ENCODE results near the gene CATSPERZ.
A peak's percentile ranks its signal among the peaks of the same experiment; 100 is the strongest.

Gene CATSPERZ

DNA sequence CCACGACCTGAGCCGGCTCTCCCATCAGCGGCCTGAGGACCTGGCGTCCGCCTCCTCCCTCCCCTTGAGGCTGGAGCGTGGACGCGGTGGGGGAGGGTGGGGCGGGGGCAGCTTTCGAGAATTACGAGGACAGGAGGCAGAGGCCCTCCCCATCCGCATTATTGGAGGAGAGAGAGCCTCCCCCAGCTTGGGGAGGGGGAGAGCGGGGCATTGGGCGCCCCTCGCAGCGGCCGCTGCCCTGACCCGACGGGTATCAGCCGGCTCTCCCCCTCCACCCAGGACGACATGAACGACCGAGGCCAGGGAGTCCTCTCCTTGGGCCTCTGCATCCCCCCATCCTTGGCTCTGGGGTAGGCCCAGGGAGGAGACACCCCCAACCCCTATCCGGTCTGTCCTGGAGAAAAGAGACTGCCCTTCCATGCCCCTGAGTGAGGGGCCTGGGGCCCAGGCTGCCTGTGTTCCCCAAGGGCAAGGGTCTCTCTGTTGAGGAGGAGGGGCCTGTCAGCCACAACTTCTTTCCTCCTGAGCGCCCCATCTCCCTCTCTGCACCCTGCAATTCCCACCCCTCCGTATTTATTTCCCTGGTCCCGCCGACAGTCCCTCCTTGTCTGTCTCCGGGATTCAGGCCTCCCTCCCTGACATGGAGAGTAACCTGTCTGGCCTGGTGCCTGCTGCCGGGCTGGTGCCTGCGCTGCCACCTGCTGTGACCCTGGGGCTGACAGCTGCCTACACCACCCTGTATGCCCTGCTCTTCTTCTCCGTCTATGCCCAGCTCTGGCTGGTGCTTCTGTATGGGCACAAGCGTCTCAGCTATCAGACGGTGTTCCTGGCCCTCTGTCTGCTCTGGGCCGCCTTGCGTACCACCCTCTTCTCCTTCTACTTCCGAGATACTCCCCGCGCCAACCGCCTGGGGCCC lies 14.0 kb upstream of the CATSPERZ start:
- peak; percentile 24 for DNase-seq

DNA sequence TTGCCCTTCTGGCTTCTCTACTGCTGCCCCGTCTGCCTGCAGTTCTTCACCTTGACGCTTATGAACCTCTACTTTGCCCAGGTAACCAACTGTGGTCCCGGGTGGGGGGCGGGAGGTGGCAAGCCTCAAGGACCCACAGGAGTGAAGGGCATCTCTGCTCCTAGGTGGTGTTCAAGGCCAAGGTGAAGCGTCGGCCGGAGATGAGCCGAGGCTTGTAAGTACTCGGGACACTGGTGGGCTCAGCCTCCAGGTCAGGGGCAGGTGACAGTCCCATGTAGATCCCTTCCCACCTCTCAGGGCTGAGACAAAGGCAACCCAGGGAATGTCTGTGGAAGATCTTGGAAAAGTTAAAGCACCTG lies 13.4 kb upstream of the CATSPERZ start:
- no peak for DNase-seq

DNA sequence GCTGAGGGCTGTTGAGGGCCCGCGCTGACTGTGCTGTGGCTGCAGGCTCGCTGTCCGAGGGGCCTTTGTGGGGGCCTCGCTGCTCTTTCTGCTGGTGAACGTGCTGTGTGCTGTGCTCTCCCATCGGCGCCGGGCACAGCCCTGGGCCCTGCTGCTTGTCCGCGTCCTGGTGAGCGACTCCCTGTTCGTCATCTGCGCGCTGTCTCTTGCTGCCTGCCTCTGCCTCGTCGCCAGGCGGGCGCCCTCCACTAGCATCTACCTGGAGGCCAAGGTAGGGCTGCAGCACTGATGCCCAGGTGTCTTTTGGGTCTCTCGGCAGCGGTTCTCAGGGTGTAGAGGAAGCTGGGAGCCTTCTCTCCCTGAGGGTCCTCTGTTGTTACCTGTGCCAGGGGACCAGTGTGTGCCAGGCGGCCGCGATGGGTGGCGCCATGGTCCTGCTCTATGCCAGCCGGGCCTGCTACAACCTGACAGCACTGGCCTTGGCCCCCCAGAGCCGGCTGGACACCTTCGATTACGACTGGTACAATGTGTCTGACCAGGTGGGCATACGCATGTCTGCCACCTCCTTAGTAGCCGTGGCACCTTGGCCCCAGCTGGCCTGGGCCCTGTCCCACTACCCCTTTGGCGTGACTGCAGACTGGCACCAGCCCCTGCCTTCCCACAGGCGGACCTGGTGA lies 12.3 kb upstream of the CATSPERZ start:
- no peak for DNase-seq

DNA sequence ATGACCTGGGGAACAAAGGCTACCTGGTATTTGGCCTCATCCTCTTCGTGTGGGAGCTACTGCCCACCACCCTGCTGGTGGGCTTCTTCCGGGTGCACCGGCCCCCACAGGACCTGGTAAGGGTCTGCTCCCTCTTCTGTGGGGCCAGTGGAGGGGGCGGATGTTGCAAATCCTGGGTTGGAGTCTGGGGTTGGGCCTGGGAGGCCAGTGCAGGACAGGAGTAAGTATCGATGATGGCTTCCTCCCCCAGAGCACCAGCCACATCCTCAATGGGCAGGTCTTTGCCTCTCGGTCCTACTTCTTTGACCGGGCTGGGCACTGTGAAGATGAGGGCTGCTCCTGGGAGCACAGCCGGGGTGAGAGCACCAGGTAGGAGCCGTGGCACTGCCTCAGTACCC lies 11.8 kb upstream of the CATSPERZ start:
- DNase-seq = no peak

DNA sequence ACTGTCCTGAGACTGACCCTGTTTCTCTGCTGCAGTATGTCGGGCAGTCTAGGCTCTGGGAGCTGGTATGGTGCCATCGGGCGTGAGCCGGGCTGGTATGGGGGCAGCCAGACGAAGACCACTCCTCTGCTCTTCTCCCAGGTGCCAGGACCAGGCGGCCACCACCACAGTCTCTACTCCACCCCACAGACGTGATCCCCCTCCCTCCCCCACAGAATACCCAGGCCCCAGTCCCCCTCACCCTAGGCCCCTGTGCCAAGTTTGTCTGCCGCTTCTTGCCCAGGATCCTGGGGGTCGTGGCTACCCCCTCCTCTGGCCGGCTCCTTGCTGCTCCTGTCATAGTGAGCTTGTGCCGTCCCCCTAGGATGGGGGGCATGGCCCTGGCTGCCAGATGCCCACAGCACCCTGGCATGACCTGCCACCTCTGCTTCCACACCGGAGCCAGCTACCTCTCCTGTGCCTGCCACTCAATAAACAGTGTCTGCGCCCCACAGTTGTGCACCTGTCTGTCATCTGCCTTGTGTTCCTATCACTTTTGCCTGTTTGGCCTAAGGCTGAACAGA lies 11.1 kb upstream of the CATSPERZ start:
- no peak for DNase-seq

DNA sequence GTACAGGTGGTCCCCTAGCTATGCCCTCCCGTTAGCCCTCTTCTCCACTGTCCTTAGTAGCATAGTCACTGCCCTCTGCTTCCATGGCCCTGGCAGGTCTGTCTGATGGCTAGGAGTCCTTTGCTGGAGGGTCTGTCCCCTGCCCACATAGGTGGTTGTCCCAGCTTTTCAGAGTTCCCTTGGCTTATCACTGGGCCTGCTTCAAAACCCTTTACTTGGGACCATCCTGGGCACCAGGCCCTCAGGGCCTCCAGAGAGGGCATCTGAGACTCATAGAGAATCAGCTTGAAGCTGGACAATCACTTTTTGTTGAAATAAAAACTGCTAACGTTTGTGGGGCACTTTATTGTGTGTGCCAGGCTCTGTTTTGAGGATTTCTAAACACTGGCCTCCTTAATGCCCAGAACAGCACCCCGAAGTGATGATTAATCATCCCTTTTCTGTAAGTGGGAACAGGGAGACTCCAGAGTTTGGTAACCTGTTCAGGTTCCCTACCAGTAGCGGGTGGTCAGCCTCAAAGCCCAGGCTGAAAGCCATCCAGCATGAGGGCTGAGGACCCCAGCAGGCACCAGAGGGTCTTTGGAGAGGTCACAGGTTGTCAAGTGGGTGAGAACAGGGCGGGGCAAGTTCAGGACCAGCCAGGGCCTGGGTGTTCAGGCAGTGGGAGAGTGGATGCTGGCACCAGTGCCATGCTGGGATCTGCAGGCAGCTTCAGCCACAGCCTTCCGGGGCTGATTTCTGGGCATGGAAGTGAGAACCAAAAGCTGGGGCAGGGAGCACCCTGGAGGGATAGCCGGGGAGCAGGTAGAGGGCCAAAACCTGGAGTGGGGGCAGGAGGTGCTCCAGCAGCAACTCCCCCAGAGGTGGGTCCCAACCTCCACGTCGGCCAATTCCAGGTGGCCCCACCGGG lies 9.6 kb upstream of the CATSPERZ start:
- no peak for DNase-seq

DNA sequence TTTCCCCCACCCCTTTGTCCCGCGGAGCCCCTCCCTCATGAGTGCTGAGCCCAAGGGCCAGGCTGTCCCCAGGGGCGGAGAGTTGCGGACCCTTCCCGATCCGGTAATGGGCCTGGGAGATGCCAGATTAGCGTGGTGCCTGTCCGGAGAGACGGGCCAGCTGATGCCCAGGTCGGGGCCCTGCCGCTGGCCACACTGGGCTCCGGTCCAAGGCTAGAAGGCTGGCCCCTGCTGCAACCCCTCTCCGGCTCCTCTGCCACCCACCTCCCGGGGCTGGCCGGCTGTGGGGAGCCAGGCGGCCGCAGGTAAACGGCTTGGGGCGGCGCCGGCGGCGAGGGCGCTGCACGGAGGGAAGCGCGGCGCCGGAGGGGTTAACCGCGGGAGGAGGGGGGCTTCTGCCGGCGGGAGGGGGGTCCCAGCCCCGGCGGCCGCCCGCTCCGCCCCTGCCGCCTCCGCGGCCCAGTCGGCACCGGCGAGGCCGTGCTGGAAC lies 8.9 kb upstream of the CATSPERZ start, which contains the start of gene KCNK4:
KCNK4 (plus strand) TSS at position 41 of the 490 bp plus-strand sequence. CDS start 1,717 bp downstream, outside the sequence.
- DNase-seq = no peak

DNA sequence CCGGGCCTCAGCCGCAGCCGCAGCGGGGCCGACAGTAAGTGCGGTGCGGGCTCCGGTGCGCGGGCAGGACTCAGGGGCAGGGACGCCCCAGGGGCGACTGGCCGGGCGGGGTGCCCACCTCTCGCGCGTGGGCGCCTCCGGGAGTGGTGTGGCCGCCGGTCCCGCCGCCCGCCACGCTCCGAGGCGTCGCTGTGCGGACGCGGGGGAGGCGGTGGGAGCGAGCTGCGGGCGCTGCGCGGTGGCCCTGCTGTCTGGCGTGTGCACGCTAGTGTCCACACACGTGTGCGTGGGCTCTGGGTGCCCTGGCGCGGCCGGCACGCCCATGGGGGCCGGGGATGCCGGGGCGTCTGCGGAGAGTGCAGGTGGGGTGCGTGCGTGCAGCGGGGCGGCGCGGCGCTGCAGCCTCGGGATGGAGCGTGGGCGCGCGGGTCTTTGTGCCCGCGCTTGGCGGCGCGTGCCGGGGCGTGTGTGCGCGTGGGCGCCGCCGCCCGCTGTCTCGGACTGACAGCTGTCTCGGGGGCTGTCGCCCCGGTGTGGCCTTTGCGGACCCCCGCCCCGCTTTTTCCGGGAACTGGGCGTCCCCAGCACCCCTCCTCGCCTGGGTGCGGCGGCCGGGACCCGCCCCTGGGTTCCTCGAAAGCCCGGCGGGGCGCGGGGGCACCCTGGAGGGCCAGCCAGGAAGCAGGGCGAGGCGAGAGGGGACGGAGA lies 8.3 kb upstream of the CATSPERZ start:
- DNase-seq = no peak

DNA sequence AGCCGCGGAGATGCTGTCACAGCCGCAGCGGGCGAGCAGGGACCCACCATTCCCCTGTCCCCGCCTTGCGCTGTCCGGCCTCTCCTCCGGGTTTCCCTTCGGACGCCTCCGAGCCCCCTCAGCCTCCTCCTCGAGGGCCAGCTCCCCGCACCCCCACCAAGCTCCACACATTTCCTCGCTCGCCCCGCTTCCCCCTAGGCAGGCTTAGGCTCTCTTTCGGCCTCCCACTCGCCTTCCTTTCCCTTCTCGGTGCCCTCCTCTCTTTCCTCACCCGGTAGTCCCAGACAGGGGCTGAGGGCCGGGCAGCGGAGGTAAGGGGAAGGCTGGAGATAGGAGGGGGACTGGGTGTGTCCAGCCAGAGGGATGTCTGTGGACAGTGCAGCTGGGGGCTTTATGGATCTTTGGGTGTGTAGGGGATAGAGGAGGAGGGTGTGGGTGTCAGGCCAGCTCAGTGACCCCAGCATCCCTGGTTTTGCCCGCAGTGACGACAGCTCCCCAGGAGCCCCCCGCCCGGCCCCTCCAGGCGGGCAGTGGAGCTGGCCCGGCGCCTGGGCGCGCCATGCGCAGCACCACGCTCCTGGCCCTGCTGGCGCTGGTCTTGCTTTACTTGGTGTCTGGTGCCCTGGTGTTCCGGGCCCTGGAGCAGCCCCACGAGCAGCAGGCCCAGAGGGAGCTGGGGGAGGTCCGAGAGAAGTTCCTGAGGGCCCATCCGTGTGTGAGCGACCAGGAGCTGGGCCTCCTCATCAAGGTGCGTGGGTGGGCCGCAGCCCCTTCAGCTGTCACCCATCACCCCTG lies 7.5 kb upstream of the CATSPERZ start:
- no peak for DNase-seq

DNA sequence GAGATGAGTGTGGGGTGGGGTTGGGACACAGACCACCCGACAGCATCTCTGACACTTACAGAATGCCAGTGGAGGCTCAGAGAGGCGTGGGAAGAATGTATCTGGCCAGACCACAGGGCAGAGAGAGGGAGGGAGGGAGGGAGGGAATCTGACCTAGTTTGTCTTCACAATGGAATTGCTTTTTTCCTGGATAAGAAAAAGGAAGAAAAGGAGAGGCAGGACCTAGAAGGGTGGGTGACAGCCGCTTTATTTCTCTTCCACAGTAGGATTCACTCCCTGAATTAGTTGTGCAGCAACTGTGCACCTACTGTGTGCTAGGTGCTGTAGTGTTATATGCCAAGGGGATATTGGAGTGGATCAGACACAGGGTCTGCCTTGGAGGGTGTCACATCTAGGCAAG lies 5.4 kb upstream of the CATSPERZ start:
- DNase-seq = no peak

DNA sequence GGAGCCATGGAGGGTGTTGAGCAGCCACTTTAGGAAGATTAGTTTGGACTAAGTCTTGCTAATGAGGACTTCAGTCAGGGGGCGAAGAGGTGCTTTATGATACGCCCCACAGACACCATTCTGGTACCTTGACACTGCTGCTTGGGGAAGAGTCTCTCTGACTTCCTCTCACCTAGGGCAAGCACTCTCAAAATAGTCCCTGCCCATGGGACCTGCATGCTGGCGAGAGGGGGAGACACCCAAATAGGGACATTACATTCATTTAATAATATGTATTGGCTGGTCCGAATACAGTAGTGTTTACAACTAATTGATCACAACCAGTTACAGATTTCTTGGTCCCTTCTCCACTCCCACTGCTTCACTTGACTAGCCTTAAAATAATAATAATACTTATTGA lies 4.4 kb upstream of the CATSPERZ start:
- DNase-seq = no peak

DNA sequence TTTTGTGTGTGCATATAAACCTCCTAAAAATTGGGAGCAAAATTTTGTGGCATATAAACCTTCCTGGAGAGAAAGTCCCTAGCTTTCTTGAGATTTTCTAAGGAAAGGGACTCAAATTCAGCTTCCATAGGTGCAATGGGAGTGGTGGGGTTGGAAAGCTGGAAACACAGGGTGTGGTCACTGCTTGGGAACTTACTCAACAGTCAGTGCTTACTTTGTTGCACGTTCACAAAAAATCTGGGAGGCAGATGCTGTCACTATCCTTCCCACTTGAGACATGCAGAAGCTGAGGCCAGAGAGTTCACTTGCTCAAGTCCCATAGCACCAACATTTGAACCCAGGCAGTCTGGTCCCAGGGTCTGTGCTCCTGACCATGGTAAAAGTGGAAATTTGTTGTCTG lies 3.9 kb upstream of the CATSPERZ start:
- DNase-seq = no peak

DNA sequence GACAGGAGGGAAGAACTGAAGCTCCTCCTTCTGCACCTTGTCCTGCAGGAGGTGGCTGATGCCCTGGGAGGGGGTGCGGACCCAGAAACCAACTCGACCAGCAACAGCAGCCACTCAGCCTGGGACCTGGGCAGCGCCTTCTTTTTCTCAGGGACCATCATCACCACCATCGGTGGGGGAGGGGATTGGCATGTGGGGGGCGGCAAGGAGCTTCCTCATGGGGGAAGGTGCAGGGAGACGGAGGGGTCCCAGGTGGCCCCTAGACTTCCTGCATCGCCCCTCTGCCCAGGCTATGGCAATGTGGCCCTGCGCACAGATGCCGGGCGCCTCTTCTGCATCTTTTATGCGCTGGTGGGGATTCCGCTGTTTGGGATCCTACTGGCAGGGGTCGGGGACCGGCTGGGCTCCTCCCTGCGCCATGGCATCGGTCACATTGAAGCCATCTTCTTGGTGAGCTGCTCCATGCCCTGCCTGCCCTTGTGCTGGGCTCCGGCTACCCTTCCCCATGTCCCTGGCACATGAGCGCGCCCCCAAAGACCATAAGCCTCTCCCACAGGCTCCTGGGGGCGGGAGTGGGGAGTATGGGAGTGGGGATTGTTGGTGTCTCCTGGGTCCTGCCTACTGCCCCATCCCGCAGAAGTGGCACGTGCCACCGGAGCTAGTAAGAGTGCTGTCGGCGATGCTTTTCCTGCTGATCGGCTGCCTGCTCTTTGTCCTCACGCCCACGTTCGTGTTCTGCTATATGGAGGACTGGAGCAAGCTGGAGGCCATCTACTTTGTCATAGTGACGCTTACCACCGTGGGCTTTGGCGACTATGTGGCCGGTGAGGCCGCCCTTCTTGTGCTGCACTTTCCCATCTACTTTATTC lies 3.1 kb upstream of the CATSPERZ start:
- no peak for DNase-seq

DNA sequence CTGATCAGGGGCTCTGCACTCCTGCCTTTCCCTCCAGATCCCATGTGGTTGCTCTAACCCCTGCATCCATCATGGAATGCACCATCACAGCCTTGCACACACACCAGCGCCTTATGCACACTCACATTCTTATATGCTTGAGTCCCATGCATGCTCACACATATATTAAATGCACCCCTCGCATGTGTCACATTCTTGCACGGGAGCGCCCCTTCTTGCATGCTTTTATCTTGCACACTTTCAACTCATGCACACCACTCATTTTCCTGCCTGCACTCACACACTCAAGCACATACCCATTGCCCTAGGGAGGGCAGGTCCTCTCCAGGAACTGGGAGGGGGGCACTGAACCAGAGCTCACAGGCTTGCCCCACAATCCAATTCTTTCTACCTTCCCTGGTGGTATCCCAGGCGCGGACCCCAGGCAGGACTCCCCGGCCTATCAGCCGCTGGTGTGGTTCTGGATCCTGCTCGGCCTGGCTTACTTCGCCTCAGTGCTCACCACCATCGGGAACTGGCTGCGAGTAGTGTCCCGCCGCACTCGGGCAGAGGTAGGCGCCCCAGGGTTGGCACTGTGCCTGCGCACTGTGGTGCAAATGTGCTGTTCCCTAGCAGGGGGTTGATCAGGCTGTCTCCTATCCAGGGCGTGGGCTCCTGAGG lies 2.3 kb upstream of the CATSPERZ start:
- no peak for DNase-seq

DNA sequence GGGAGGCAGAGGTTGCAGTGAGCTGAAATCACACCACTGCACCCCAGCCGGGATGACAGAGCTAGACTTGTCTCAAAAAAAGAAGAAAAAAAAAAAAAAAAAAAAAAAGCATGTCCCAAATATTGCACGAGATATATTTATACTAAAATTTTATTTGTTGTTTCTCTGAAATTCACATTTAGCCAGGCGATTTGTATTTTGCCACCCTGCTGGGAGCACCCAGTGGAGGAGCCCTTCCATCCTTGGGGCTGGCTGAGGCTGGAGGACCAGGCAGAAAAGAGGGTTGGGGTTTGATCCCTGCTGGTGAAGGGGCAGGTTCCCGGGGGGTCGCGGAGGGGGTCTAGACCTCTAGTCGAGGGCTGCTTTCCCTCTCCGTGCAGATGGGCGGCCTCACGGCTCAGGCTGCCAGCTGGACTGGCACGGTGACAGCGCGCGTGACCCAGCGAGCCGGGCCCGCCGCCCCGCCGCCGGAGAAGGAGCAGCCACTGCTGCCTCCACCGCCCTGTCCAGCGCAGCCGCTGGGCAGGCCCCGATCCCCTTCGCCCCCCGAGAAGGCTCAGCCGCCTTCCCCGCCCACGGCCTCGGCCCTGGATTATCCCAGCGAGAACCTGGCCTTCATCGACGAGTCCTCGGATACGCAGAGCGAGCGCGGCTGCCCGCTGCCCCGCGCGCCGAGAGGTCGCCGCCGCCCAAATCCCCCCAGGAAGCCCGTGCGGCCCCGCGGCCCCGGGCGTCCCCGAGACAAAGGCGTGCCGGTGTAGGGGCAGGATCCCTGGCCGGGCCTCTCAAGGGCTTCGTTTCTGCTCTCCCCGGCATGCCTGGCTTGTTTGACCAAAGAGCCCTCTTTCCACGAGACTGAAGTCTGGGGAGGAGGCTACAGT lies 952 bp upstream of the CATSPERZ start:
- DNase-seq = no peak

DNA sequence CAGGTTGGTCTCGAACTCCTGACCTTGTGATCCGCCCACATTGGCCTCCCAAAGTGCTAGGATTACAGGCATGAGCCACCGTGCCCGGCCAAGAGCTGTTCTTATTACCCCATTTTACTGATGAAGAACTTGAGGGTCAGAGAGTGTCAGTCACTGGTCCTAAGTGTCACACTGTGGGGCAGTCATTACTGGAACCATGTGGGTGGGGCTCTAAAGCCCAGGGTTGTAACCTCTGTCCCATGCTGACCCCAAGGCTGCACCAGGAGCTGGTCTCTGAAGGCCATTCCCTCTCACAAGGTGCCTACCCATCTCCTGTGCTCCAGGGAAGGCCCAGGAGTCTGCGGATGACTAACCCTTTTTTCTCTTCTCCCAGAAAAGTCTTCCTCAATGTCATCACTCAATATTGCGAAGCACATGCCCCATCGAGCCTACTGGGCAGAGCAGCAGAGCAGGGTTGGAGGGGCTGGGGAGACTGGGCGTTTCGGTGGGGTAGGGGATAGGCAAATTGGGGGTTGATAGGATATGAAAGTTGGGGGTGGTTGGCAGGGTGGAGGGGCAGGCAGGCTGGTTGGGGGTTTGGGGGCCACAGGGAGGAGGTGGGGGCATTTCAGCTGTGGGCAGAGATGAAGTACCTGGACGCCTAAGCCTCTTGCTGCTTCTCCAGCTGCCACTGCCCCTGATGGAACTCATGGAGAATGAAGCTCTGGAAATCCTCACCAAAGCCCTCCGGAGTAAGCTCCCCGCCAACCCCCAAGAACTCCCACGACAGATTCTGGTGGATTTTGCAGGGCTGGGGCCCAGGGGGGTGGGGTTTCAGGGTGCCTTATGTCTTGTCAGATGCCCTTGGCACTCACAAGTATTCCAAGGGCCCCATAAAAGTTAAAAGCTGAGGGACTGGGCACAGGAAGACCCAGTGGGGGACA lies 3.2 kb downstream of the CATSPERZ start:
- DNase-seq = no peak

DNA sequence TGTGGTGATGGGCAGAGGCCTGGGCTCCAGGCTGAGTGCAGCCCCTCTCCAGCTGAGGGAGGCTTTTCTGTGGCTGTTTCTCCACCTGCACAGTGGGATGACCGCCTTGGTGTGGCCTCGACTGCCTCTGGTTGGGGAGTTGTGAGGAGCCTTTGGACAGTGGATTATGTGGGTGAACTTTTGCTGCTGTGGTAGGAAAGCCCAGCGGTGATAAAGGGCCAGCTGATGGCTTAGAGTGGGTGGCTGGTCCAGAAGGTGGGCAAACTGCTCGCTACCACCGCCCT lies 3.8 kb downstream of the CATSPERZ start:
- no peak for DNase-seq
